NCI-H524 treated with DMSO at 0.1 percent for 48 hours (cell line): ENCODE results near the gene PTPA.
"Not testable (repeated sequence)": the region's sequence is repeated elsewhere in the genome, so short reads cannot be mapped to it uniquely, and the experiment has no call there.

Source experiments
- DNase-seq: peaks from one replicate; lab custom pipeline; 2025; lab: John Stamatoyannopoulos, UW

Gene PTPA

GRCh38 chr9:129160712-129161533, 49.7 kb downstream of the PTPA start:
- no peak for DNase-seq

- no peak for DNase-seq
These were observed 50.3 kb downstream of the PTPA start for GRCh38 chr9:129161534-129161837.

- DNase-seq: no peak
These were observed 51.4 kb downstream of the PTPA start for GRCh38 chr9:129162497-129163197.

GRCh38 chr9:129163198-129163670, 52.0 kb downstream of the PTPA start:
- not testable (repeated sequence) for DNase-seq

- DNase-seq: no peak
These were observed 52.5 kb downstream of the PTPA start for GRCh38 chr9:129163753-129164152.

- DNase-seq: no peak
These were observed 53.2 kb downstream of the PTPA start for GRCh38 chr9:129164246-129164930.

GRCh38 chr9:129165198-129165597, 54.0 kb downstream of the PTPA start:
- DNase-seq: no peak

- no peak for DNase-seq
These were observed 55.7 kb downstream of the PTPA start for GRCh38 chr9:129166623-129167557.

- no peak for DNase-seq
These were observed 59.0 kb downstream of the PTPA start for GRCh38 chr9:129170229-129170628.

- no peak for DNase-seq
These were observed 61.0 kb downstream of the PTPA start for GRCh38 chr9:129171993-129172751.

GRCh38 chr9:129172816-129173215, 61.6 kb downstream of the PTPA start:
- DNase-seq: no peak

GRCh38 chr9:129173296-129174101, 62.3 kb downstream of the PTPA start:
- DNase-seq: no peak

GRCh38 chr9:129174102-129174723, 63.0 kb downstream of the PTPA start:
- peak; percentile 17 for DNase-seq

- no peak for DNase-seq
These were observed 63.7 kb downstream of the PTPA start for GRCh38 chr9:129174724-129175514.

GRCh38 chr9:129175515-129175824, 64.3 kb downstream of the PTPA start:
- no peak for DNase-seq

GRCh38 chr9:129175825-129176633, 64.8 kb downstream of the PTPA start:
- DNase-seq: no peak

GRCh38 chr9:129176701-129177442, 65.7 kb downstream of the PTPA start:
- no peak for DNase-seq

GRCh38 chr9:129177443-129177790, 66.2 kb downstream of the PTPA start:
- no peak for DNase-seq
